HepG2 (cell line): ENCODE measurements around the gene AQP7. TPM values are rescaled to one million over a fixed set of nuclear protein-coding genes. Genes with fewer than 3 reads are reported as not detected.
A peak's percentile ranks its signal among the peaks of the same experiment; 100 is the strongest.

Experiments
- DMTF1 ChIP-seq: sonication (generic); formaldehyde crosslinking; IDR thresholded peaks from 2 replicates; pipeline ENCODE4 v1.4.0; 2020; ENCODE audit warnings: mild to moderate bottlenecking, missing genetic modification reagents
- NR0B2 ChIP-seq: sonication (generic); formaldehyde crosslinking; IDR thresholded peaks from 2 replicates; pipeline ENCODE4 v1.4.0; 2020; ENCODE audit warnings: mild to moderate bottlenecking, missing genetic modification reagents
- PAXIP1 ChIP-seq: sonication (generic); formaldehyde crosslinking; conservative IDR thresholded peaks from 2 replicates; pipeline ENCODE4 v1.4.0; 2020; ENCODE audit warnings: mild to moderate bottlenecking, missing genetic modification reagents, moderate library complexity
- POLR2G ChIP-seq: fragments of 200-400 bp; formaldehyde crosslinking; IDR thresholded peaks from 2 replicates; pipeline ENCODE4 v1.6.1; 2018; ENCODE audit warnings: mild to moderate bottlenecking, low read depth, low read length, moderate library complexity
- ZBTB33 ChIP-seq: sonication (generic); formaldehyde crosslinking; IDR thresholded peaks from 2 replicates; pipeline ENCODE4 v1.4.0; 2020; ENCODE audit warnings: missing genetic modification reagents
- ZBTB40 ChIP-seq, 2 experiments: fragments of 450-650 bp in 1 of 2; sonication (generic) in 1 of 2; formaldehyde crosslinking in 1 of 2; IDR thresholded peaks; 2 replicates each; pipeline versions ENCODE4 v1.6.1 to v1.8.0; 2016 to 2022; ENCODE audit warnings: antibody characterized with exemption in 1 of 2, mild to moderate bottlenecking in 1 of 2, missing genetic modification reagents in 1 of 2
- ZNF224 ChIP-seq: sonication (generic); formaldehyde crosslinking; IDR thresholded peaks from 2 replicates; pipeline ENCODE4 v1.5.0; 2020; ENCODE audit warnings: mild to moderate bottlenecking, missing genetic modification reagents
- ZNF580 ChIP-seq: IDR thresholded peaks from 2 replicates; pipeline ENCODE4 v1.6.1; 2016; ENCODE audit warnings: low read depth, borderline replicate concordance
- ZNF629 ChIP-seq: sonication (generic); formaldehyde crosslinking; conservative IDR thresholded peaks from 2 replicates; pipeline ENCODE4 v1.5.0; 2020; ENCODE audit warnings: missing genetic modification reagents
- polyA plus RNA-seq, 8 experiments: library from polyadenylated mRNA; depleted of rRNA in 3 of 8; stranded (reverse) in 7 of 8; unstranded in 1 of 8; fragments of >200 nt; fragmentation: Illumina TruSeq in 4 of 8; extraction: Trizol in 4 of 8; gene quantifications; 2 replicates each; pipeline versions ENCODE4 v1.2.1 to v1.2.3, GENCODE V29; 2011 to 2016; ENCODE audit warnings: low read depth in 4 of 8, missing spikeins in 1 of 8, mixed read lengths in 1 of 8; ENCODE audit not compliant: insufficient read depth in 1 of 8
- total RNA-seq, 5 experiments: library from RNA; depleted of rRNA; stranded (reverse); fragments of >200 nt; fragmentation: Illumina TruSeq; extraction: Trizol; gene quantifications; 2 replicates each; pipeline ENCODE4 v1.2.3, GENCODE V29; 2016; ENCODE audit warnings: low read depth in 1 of 5

Gene AQP7
- total and polyA plus RNA-seq, 2 of the 13 experiments (the other 11 are each of a cell fraction or from before 2014, with no cell fraction given), result 1.9 to 2.1 TPM

GRCh38 chr9:33415501-33416038 is 13.2 kb upstream of the AQP7 start (continued):
- TF ChIP-seq ZBTB40 (IDR thresholded peaks at IDR 0.05) (no peak), ZBTB40 (CRISPR knock-in tag; IDR thresholded peaks at IDR 0.05) (peak; percentile 88), ZNF224 (CRISPR knock-in tag) (no peak), ZBTB33 (CRISPR knock-in tag) (peak; percentile 94), POLR2G (no peak), PAXIP1 (CRISPR knock-in tag) (peak; percentile 100), NR0B2 (CRISPR knock-in tag) (peak; percentile 56), DMTF1 (CRISPR knock-in tag) (no peak), ZNF629 (CRISPR knock-in tag) (0 out of 2 replicates have a peak, but pooled peaks have one; percentile 52), ZNF580 (CRISPR knock-in tag) (peak; percentile 87; the same call in 1 of the 2 replicates)
